HG03095 (cell line): ENCODE results near the gene SSH2.
"Not testable (repeated sequence)": the region's sequence is repeated elsewhere in the genome, so short reads cannot be mapped to it uniquely, and the experiment has no call there.

Experiments used
- ATAC-seq: cut with Tn5 transposase; IDR thresholded peaks from one replicate; pipeline ENCODE4 v1.9.1; 2021; ENCODE audit warnings: moderate library complexity; ENCODE audit not compliant: unreplicated experiment

Gene SSH2

DNA sequence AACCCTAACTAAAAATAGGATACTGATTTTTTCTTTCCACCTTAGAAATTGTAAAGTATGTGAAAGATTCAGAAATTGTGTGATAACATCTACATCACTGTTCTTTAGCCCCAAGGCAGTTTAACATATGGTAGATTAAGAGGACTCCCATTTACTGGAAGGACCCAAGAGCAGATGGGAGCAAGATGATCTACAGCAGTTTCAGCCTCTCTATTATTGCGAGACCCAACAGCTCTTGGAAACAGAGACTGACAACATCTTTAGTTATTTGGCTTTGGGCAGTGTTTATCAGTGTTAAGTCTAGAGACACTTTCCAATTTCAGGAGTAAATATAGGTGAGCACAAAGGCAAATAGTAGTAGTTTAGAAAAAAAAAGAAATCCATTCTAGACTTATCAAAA lies 182.4 kb downstream of the SSH2 start:
- no peak for ATAC-seq

DNA sequence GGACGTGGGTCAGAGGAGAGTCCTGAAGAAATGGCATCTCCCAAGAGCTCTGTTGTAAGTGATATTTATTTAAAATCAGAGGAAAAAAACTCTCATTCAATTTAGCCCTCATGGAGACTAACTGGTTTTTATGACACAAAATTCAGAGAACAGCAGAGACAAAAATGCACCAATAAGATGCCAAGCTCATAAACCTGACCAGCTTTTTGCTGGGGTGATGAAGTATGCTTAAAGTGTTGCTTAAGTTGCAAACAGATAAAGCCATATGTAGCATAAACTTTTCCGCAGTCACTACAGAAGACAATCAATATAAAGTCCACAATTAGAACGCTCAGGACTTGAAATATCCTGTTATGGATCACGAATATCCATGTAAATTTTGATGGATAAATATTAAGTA lies 183.4 kb downstream of the SSH2 start:
- ATAC-seq = no peak

DNA sequence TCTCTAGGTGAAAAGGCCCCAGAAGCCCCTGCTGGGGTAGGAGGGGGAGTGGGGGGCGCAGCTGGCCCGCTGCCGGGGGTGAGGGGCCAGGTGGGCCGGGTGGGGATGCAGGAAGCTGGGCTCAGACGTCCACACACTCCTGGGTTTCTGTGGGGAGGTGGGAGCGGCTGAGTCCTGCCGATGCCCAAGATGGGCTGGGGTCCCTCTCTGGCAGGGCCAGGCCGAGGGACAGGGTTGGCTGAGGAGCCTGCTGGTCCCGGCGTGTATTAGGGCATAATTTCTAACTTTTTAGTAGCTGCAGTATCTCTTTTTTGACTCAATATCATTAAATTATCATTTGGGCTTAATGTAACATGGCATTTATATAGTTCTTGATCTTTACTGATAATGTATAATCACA lies 185.9 kb downstream of the SSH2 start:
- ATAC-seq = no peak

DNA sequence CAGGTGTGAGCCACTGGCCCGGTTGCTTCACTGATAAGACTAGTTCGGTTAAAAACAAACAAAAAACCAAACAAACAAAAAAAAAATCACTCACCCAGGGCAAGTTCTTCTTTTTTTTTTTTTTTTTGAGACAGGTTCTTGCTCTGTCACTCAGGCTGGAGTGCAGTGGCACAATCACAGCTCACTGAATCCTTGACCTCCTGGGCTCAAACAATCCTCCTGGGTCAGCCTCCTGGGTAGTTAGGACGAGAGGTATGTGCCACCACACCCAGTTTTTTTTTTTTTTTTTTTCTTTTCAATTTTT lies 187.9 kb downstream of the SSH2 start:
- ATAC-seq = no peak

DNA sequence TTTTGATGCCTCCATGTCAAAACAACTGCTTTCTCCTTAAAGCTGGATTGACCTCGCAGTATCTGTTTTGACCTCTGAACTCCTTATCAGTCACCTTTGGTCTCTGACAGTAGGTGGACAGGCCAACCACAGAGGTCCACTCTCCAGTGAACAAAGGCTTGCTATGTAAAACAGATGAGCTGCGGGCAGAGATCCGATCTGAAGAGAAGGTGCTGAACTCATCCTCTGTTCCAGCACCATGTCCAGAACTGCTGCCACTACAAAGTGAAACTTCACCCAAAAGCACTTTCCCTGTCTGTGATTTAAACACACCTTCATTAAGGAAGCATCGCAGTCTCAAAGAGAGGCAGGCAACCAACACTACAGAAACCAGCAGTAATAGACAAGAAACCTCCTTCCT lies 190.0 kb downstream of the SSH2 start:
- no peak for ATAC-seq

DNA sequence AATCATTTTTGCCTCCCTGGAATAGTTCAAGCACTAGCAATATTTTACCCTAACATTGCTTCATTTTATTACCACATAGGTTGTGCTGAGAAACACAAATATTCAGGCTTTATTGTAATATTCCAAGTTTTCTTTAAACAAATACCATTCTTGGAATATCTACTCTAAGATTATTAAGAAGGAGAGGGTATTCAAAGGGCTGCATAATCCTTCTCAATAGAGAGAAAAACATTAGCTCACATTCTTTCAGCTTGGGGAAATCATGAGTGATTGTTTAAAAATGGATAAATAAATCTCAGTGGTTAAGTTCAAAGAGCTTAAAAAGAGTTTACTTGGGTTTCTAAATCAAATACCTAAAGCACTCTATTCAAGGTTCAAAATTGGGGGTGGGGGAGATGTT lies 195.4 kb downstream of the SSH2 start:
- no peak for ATAC-seq

DNA sequence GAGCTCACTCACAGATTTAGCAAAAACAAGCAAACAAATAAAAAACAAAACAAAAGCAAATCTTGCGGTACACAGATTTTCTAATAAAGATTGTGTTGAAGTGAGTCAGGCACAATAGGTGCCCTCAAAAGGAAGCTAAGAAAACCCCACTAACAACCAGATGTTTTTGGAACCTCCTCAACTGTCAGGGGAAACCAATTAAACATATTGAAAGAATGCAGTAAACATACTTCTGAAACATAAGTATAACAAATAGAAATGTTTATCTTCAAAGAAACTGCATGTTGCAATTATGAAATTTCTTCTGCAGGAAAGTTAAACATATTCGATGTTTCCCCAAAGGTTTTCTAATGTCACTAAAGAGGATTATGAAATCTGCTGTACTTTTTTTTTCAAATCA lies 196.9 kb downstream of the SSH2 start:
- no peak for ATAC-seq

DNA sequence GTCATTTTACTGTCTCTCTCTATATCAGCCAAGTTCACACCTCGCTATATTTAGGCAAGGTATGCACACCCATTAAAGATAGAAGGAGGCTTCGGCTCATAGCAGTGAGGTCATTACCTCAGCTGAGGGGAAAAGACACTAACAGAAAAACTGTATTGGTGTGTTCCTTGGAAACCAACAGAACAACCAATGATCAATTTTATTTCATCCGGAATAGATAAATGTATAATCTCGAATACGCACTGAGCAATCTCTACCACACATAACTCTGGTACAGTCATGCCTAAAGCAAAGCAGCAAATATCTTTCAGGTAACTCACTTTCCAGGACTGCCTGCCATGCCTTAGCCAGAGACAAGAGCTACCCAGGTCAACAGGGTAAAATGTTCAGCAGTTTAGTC lies 197.4 kb downstream of the SSH2 start:
- no peak for ATAC-seq

DNA sequence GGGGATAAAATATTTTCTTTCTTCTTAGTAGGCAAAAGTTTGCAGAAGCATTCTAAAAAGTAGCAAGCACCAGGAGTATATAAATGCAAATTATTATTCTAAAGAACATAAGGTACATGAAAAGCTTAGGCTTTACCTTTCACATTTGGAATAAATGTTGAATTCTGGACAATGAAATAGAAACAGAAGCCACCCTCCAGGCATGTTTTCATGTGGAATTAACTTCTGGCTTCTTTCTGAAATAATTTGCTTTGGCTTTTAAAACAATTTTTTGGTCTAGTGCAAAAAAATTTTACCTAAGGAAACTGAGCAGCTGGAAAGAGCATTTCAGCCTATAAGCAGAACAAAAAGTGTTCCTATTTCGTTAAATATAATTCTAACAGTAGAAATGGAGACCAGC lies 197.8 kb downstream of the SSH2 start:
- ATAC-seq = no peak

DNA sequence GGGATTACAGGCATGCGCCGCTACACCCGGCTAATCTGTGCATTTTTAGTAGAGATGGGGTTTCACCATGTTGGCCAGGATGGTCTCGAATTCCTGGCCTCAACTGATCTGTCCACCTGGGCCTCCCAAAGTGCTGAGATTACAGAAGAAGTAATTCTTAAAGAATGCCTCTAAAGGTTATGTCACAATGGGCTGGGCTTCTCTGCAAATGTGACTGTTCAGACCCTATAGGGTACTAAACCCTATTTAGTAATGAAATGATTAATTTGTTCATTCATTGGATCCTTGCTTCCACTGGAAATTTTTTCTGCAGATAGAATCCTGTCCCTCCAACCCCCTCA lies 198.5 kb downstream of the SSH2 start:
- ATAC-seq = no peak

DNA sequence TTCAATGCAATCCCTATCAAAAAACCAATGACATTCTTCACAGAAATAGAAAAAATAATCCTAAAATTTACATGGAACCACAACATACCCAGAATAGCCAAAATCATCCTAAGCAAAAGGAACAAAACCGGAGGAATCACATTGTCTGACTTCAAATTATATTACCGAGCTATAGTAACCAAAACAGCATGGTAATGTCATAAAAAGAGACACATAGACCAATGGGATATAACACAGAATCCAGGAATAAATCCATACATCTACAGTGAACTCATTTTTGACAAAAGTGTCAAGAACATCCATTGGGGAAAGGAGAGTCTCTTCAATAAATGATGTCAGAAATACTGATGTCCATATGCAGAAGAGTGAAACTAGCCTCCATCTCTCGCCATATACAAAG lies 201.5 kb downstream of the SSH2 start:
- no peak for ATAC-seq

DNA sequence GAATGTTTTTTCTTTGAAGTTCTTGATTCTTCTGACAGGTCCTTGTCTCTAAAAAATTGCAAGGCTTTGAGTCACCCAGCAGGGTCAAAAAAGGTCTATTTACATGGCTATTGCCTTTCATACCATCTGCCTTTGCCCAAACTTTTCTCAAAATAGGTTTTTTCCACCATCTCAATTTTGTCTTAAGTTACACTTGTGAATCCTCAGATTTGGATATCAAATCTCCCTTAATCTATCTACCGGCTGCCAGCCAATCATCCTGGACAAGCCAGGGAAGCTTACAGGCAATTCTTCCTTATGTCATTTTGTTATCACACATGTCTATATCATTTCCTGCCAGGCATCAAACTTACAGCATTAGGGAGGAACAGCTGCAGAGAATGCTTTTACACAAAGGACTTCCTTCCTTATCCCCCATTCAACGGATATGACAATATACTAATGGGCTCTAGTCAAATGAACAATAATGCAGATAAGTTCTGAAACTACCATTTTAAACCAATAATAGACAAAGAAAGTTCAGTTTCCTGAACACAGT lies 203.2 kb downstream of the SSH2 start:
- ATAC-seq = no peak

DNA sequence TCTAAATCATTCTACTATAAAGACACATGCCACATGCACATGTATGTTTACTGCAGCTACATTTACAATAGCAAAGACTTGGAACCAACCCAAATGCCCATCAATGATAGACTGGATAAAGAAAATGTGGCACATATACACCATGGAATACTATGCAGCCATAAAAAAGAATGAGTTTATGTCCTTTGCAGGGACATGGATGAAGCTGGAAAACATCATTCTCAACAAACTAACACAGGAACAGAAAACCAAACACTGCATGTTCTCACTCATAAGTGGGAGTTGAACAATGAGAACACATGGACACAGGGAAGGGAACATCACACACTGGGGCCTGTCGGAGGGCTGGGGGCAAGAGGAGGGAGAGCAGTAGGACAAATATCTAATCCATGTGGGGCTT lies 204.6 kb downstream of the SSH2 start:
- not testable (repeated sequence) for ATAC-seq

DNA sequence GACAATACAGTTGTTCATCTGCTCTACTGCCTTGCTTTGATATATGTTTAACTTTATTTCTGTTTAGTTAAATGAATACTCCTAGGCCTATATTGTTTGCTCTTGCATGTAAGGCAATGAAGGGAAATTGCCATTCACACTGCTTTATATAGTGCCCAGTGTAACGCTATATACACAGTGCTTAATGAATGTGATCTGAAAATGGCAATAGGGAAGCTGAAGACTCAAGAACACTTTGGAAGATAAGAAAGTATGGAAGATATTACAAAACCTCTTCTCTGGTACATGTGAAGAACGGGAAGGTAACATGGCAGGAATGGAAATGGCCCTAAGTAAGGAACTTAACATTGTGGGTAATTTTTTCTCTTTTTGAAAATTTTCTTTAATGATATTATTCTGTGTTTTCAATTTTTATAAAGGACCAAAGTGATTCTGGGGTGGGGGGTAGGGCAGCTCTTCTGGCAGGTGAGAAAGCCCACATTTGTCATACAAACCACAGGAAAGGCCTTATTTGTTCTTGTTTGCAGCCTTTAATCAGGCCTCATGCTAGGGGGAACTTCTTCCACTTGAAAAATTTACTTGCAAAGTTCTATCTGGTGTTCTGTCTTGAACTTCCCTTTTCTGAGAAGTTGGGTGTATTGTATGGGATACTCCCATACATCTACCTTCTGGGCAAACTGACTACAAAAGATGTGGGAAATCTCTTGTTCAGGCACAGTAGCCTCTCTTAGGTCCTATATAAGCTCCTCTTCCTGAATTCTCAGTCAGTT lies 206.6 kb downstream of the SSH2 start:
- no peak for ATAC-seq

DNA sequence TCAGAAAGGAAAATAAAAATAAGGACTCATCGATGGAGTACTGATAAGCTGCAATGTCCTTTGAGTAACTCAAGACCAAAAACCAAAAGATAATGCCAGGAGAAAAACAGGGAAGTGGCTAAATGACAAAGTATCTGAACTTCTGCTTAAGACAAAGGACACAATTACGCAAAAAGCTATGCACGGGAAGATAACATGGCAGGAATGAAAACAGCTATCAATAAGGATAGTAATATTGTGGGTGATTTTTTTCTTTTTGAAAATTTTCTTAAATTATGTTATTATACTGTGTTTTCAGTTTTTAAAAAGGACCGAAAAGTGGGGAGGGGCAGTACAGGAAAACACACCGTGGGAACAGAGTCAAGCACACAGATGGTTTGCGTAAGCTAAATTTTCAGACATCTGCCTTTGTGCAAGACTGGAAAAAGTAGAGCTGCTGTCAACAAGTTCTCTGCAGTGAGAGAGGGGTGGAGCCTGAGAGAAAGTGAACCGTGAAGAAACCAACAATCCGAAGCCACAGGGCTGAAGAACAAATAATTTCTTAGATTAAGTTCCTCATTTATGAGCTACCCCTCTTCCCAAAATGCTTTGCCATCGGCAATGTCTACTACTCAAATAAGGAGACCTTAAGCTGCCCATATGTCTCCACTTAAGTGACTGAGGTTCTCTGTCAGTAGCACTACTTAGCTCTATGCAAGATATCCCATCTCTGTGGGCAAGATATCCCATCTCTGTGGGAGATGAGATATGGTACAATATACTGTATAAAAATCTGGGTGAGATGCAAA lies 207.4 kb downstream of the SSH2 start:
- ATAC-seq = peak; percentile 66

DNA sequence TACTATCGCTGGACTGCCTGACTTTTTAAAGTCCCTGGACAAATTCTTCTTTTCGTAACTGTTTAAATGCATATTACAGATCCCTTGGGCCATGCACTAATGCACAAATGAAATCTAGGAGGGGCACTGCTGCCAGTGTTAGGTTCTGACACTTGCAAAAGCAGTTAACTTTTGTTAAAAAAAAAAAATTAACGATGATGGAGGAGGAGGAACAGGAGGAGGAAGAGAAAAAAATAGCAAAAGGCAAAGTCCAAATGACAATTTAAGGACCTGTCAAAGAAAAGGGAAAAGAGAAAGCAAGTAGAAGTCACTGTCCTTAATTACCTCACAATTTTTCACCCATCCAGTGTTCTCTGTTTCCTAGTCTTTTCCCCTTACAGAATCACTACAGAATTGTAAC lies 209.5 kb downstream of the SSH2 start:
- no peak for ATAC-seq

DNA sequence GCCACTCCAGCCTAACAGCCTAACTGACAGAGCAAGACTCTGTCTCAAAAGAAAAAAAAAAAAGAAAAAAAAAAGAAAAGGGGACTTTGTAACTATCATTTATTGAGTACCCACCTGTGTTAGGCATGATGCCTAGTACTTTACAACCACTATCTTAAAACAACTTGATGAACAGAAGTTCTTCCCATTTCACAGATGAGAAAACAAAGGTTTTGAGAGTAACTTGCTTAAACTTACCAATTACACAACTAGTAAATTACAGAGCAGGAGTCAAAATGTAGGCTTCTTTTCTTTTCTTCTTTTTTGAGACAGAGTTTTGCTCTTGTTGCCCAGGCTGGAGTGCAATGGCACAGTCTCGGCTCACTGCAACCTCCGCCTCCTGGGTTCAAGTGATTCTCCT lies 210.6 kb downstream of the SSH2 start:
- ATAC-seq = no peak

DNA sequence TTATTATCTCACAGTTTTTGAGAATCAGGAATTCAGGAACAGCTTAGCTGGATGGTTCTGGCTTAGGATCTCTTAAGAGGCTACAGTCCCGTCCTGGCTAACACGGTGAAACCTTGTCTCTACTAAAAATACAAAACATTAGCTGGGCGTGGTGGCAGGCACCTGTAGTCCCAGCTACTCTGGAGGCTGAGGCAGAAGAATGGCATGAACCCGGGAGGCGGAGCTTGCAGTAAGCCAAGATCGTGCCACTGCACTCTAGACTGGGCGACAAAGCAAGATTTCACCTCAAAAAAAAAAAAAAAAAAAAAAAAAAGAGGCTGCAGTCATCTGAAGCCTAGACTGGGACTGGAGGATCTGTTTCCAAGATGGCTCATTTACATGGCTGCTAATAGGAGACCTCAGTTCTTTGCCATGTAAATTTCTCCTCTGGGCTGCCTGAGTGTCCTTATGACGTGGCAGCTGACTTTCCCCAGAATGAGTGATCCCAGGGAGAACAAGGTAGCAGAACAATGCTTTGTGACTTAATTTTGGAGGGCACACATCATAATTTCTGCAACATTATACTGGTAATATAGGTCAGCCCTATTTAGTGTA lies 211.5 kb downstream of the SSH2 start:
- no peak for ATAC-seq

DNA sequence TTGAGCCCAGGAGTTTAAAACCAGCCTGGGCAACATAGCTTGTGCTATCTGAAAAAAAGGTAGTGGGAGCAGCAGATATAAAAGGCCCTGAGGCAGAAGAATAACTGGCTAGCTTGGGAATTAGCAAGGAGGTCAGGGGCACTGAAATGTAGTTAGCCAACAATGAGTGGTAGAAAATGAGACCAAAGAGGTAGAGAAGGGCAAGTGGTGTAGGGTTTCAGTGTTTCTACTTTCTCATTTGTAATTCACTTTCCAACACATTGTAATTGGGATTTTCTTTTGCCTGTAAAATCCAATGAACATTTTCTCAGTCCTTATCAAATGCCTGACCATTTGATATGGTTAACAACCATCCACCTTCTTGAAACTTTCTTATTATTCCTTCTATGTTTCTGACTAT lies 212.2 kb downstream of the SSH2 start:
- no peak for ATAC-seq

DNA sequence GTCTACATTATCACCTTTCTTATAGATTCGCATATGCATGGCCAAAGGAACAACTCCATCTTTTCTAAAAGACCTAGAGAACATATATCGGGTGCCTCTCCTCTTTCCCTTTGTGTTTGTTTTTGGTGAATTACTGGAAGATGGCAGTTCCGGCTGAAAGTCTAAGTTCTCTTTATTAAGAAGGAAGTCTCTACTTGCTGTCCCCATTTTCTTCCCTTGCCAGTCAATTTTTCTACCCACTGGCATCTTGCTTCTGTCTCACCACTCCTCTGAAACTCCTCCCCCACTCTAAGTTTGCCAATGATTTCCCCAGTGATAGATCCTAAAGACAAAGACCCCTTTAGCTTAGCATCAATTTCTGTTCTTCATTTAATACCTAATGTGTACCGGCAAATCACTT lies 213.5 kb downstream of the SSH2 start:
- no peak for ATAC-seq

DNA sequence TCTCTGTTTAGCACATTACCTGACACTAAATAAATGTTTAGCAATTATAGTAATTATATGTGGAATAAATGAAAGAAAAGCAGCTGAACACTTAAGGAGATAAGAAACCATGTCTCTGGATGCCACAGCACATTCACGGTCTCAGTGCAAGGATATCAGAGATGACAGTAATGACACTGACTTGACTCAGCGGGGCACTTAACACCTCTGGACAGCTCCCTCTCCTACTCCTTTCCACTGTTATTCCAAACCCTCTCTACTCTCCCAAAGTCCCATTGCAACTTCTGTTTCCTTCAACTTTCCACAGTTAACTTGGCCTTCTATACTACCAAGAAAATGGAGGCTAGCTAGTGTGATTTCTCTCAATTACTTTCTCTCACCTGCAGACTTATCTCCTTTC lies 214.3 kb downstream of the SSH2 start:
- no peak for ATAC-seq

DNA sequence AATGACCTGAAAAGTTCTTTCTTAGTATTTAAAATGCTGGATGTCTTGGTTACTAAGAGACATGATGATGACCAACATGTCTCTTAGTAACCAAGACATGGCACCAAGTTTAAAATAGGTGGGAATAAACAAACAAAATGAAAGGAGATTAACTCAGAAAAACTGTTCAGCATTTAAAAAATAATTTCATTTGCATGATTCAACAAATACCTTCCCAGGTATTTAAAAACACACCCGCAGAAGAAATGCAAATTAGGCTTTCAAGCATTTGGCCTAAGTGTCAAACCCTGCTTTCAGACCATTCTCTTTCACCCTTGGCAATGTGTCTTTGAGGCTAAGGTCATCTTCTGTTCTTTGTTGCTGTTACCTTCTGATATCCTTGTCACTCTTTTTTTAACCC lies 215.9 kb downstream of the SSH2 start:
- no peak for ATAC-seq
